CD4-positive, alpha-beta T cell (primary cell): ENCODE data around the gene ZNF3. TPM values are rescaled to one million over a fixed set of nuclear protein-coding genes. Genes with fewer than 3 reads are reported as not detected.

ENCODE experiments used
- ATAC-seq: fragments of 200-7000 bp; cut with Tn5 transposase; one replicate; pipeline ENCODE4 v1.10.0; 2022; ENCODE audit warnings: mild to moderate bottlenecking; ENCODE audit not compliant: poor library complexity
- CTCF ChIA-PET: fragments of 350-600 bp; sonication (Branson Sonifier 250); formaldehyde crosslinking; loops from one replicate; lab custom pipeline; 2021; ENCODE audit warnings: antibody characterized with exemption, inconsistent platforms; lab: Charles Lee
- POLR2A ChIA-PET: fragments of 350-600 bp; sonication (Branson Sonifier 250); formaldehyde crosslinking; loops from one replicate; lab custom pipeline; 2021; ENCODE audit warnings: antibody characterized with exemption, inconsistent platforms; lab: Charles Lee
- DNase-seq, 14 experiments: peaks; one replicate each; pipeline ENCODE4 v3.0.0-alpha.2; 2013 to 2020; ENCODE audit warnings: mixed read lengths in 2 of 14
- H3K27ac ChIP-seq, 2 donors: one replicate each; pipeline versions ENCODE4 v1.5.1 to v1.7.0; 2013; ENCODE audit warnings: low read length in 2 of 2, low read depth in 1 of 2, mild to moderate bottlenecking in 1 of 2
- H3K27me3 ChIP-seq, 2 experiments: 1 replicate in 1 of 2; 2 replicates in 1 of 2; pipeline versions ENCODE4 v1.6.1 to v1.7.0; 2013; ENCODE audit warnings: low read length in 2 of 2, control low read depth in 1 of 2, mild to moderate bottlenecking in 1 of 2, moderate library complexity in 1 of 2; ENCODE audit not compliant: insufficient read depth in 2 of 2, control insufficient read depth in 1 of 2
- H3K36me3 ChIP-seq: one replicate; pipeline ENCODE4 v1.6.1; 2013; ENCODE audit warnings: low read length, control low read depth; ENCODE audit not compliant: insufficient read depth
- H3K4me1 ChIP-seq: one replicate; pipeline ENCODE4 v1.6.1; 2013; ENCODE audit warnings: low read length, control low read depth; ENCODE audit not compliant: insufficient read depth
- H3K4me3 ChIP-seq: one replicate; pipeline ENCODE4 v1.5.1; 2013; ENCODE audit warnings: mild to moderate bottlenecking, low read length, moderate library complexity
- H3K9me3 ChIP-seq, 2 experiments: 1 replicate in 1 of 2; 2 replicates in 1 of 2; pipeline versions ENCODE4 v1.6.1 to v1.7.0; 2013; ENCODE audit warnings: low read length in 2 of 2, mild to moderate bottlenecking in 2 of 2, control low read depth in 1 of 2, moderate library complexity in 1 of 2; ENCODE audit not compliant: control insufficient read depth in 1 of 2, insufficient read depth in 1 of 2
- H3K27ac Mint-ChIP-seq: one replicate; pipeline ENCODE4 v1.8.0; 2020; ENCODE audit warnings: mixed read lengths
- H3K27me3 Mint-ChIP-seq: one replicate; pipeline ENCODE4 v1.8.0; 2021; ENCODE audit warnings: mixed read lengths
- H3K36me3 Mint-ChIP-seq: one replicate; pipeline ENCODE4 v1.8.0; 2021; ENCODE audit warnings: low read depth, mixed read lengths
- H3K4me1 Mint-ChIP-seq: one replicate; pipeline ENCODE4 v1.8.0; 2021; ENCODE audit warnings: low read depth, mixed read lengths
- H3K4me3 Mint-ChIP-seq: one replicate; pipeline ENCODE4 v1.8.0; 2020; ENCODE audit warnings: mild to moderate bottlenecking, mixed read lengths
- H3K9me3 Mint-ChIP-seq: one replicate; pipeline ENCODE4 v1.8.0; 2020; ENCODE audit warnings: mixed read lengths
- CTCF ChIP-seq: fragments of 200-600 bp; IDR thresholded peaks from one replicate; pipeline ENCODE4 v1.8.0; 2022; ENCODE audit warnings: antibody characterized with exemption, mild to moderate bottlenecking
- intact Hi-C, 2 experiments: fragments of 100-400 bp; cut with DNase I in 1 of 2; cut with micrococcal nuclease in 1 of 2; formaldehyde crosslinking; loops; one replicate each; pipeline versions ENCODE4 v1.15.1 to v1.9.0; 2023 to 2025; cut with DNase I, micrococcal nuclease
- total RNA-seq, 174 experiments: library from RNA in 2 of 174; stranded (reverse) in 2 of 174; gene quantifications; one replicate each; pipeline ENCODE4 v1.2.3 and lab custom pipeline; 2021 to 2026

Gene ZNF3
- total RNA-seq, 2 experiments from 2014 or later = 38.3 to 40.3 TPM

- no peak for TF ChIP-seq CTCF
- Histone ChIP-seq H3K27ac (no peak overlapping the region), H3K9me3 (no peaks in the 10 kb centered on the region), H3K27me3 (no peaks in the 10 kb centered on the region), H3K4me1 (peaks cover 20% of the 10 kb centered on the region), H3K36me3 (no peaks in the 10 kb centered on the region), H3K4me3 (no peak overlapping the region)
- no peaks in the 10 kb centered on the region for H3K36me3 Mint-ChIP-seq
- H3K4me1 Mint-ChIP-seq = peaks cover 25% of the 10 kb centered on the region
- POLR2A ChIA-PET = interaction anchor here (1.7 to 2.8 kb wide), 4 partner anchors 22 to 129 kb away, joined by 5 to 16 read pairs (median 10); partner anchors contain the start of genes AP4M1, MCM7 and TRIM4
- H3K27me3 Mint-ChIP-seq = no peaks in the 10 kb centered on the region
- intact Hi-C loops = loop anchor here (2.0 to 5.0 kb wide), 3 partner anchors 32 to 34 kb away; partner anchors contain the start of gene ZNF3 (in 2 of the 2)
- no peaks in the 10 kb centered on the region for H3K9me3 Mint-ChIP-seq
- DNase-seq (peak in 1 of 14 experiments; percentile 7), ATAC-seq (no peak)
- H3K4me3 Mint-ChIP-seq = peak overlapping the region; percentile 95
- H3K27ac Mint-ChIP-seq = peak overlapping the region; percentile 96
- CTCF ChIA-PET = no interaction called here
Measured at GRCh38 chr7:100048680-100049079, 32.8 kb downstream of the ZNF3 start.

GRCh38 chr7:100044718-100045117 is 36.8 kb downstream of the ZNF3 start:
- POLR2A ChIA-PET = interaction anchor here (0.8 kb wide), 1 partner anchor 17 kb away, joined by 3 read pairs; no protein-coding TSS in a partner anchor

GRCh38 chr7:100040575-100040974 is 40.9 kb downstream of the ZNF3 start:
- Histone ChIP-seq H3K36me3 (peaks cover 7% of the 10 kb centered on the region), H3K4me1 (peaks cover 9% of the 10 kb centered on the region), H3K9me3 (no peaks in the 10 kb centered on the region), H3K27me3 (no peaks in the 10 kb centered on the region), H3K4me3 (no peak overlapping the region), H3K27ac (no peak overlapping the region)
- no peaks in the 10 kb centered on the region for H3K9me3 Mint-ChIP-seq
- no peaks in the 10 kb centered on the region for H3K27me3 Mint-ChIP-seq
- ChIA-PET POLR2A (interaction anchor here (1.0 kb wide), 1 partner anchor 9 kb away, joined by 3 read pairs; no protein-coding TSS in a partner anchor), CTCF (interaction anchor here (0.9 kb wide), 1 partner anchor 9 kb away, joined by 3 read pairs; the partner anchor contains the start of gene ZSCAN21)
- DNase-seq (peak in 1 of 14 experiments; percentile 4), ATAC-seq (no peak)
- intact Hi-C loops = no loop called here
- no peak overlapping the region for H3K4me3 Mint-ChIP-seq
- no peak for TF ChIP-seq CTCF
- no peak overlapping the region for H3K27ac Mint-ChIP-seq
- H3K4me1 Mint-ChIP-seq = peaks cover 18% of the 10 kb centered on the region
- peaks cover 6% of the 10 kb centered on the region for H3K36me3 Mint-ChIP-seq

More at GRCh38 chr7:100044718-100045117, 36.8 kb downstream of the ZNF3 start:
- Mint-ChIP-seq H3K27ac (no peak overlapping the region), H3K4me3 (no peak overlapping the region), H3K27me3 (no peaks in the 10 kb centered on the region), H3K4me1 (peaks cover 28% of the 10 kb centered on the region), H3K36me3 (no peaks in the 10 kb centered on the region), H3K9me3 (no peaks in the 10 kb centered on the region)
- Histone ChIP-seq H3K36me3 (no peaks in the 10 kb centered on the region), H3K27me3 (no peaks in the 10 kb centered on the region), H3K4me1 (peaks cover 16% of the 10 kb centered on the region), H3K9me3 (no peaks in the 10 kb centered on the region), H3K4me3 (no peak overlapping the region), H3K27ac (no peak overlapping the region)
- ATAC-seq (no peak), DNase-seq (peak in 4 of 14 experiments; percentile 12 to 44 (median 32))
- intact Hi-C loops = loop anchor here in 1 of 2 experiments (5.0 kb wide), 1 partner anchor 38 kb away; the partner anchor contains the start of gene ZNF3
- CTCF ChIA-PET = no interaction called here
- TF ChIP-seq CTCF = no peak
